ENCODE results near the gene MRPS22.
"Not testable (repeated sequence)": the region's sequence is repeated elsewhere in the genome, so short reads cannot be mapped to it uniquely, and the experiment has no call there.

MRPS22 gene

GRCh38 chr3:139364549-139364948, 20.7 kb downstream of the MRPS22 start:
- in situ Hi-C loops (cut with HindIII; ENCODE audit: low sequenced_read_pairs), result no loop called here
- TF ChIP-seq CTCF (IDR thresholded peaks at IDR 0.05; ENCODE audit: low read depth, low read length, missing control alignments), result no peak
- DNase-seq (ENCODE audit: low read depth), result no peak
- H3K4me3 ChIP-seq (ENCODE audit: low read depth, low read length), result no peak overlapping the region

GRCh38 chr3:139374099-139374498, 30.3 kb downstream of the MRPS22 start:
- no peak for DNase-seq (ENCODE audit: low read depth)
- in situ Hi-C loops (cut with HindIII; ENCODE audit: low sequenced_read_pairs), result no loop called here

GRCh38 chr3:139377378-139377777, 33.6 kb downstream of the MRPS22 start:
- H3K4me3 ChIP-seq (ENCODE audit: low read depth, low read length), result no peak overlapping the region
- in situ Hi-C loops (cut with HindIII; ENCODE audit: low sequenced_read_pairs), result no loop called here
- no peak for DNase-seq (ENCODE audit: low read depth)
- TF ChIP-seq CTCF (IDR thresholded peaks at IDR 0.05; ENCODE audit: low read depth, low read length, missing control alignments), result no peak

More at GRCh38 chr3:139374099-139374498, 30.3 kb downstream of the MRPS22 start:
- no peak overlapping the region for H3K4me3 ChIP-seq (ENCODE audit: low read depth, low read length)
- no peak for TF ChIP-seq CTCF (IDR thresholded peaks at IDR 0.05; ENCODE audit: low read depth, low read length, missing control alignments)

- no peak for DNase-seq (ENCODE audit: low read depth)
- no peak overlapping the region for H3K4me3 ChIP-seq (ENCODE audit: low read depth, low read length)
- in situ Hi-C loops (cut with HindIII; ENCODE audit: low sequenced_read_pairs), result no loop called here
Measured at GRCh38 chr3:139378587-139379241, 34.9 kb downstream of the MRPS22 start.

GRCh38 chr3:139380575-139380974, 36.8 kb downstream of the MRPS22 start:
- no peak for TF ChIP-seq CTCF (IDR thresholded peaks at IDR 0.05; ENCODE audit: low read depth, low read length, missing control alignments)
- H3K4me3 ChIP-seq (ENCODE audit: low read depth, low read length), result no peak overlapping the region
- DNase-seq (ENCODE audit: low read depth), result no peak
- in situ Hi-C loops (cut with HindIII; ENCODE audit: low sequenced_read_pairs), result no loop called here

More at GRCh38 chr3:139378587-139379241, 34.9 kb downstream of the MRPS22 start:
- TF ChIP-seq CTCF (IDR thresholded peaks at IDR 0.05; ENCODE audit: low read depth, low read length, missing control alignments), result no peak

- H3K4me3 ChIP-seq (ENCODE audit: low read depth, low read length); DNase-seq (ENCODE audit: low read depth); in situ Hi-C loops (cut with HindIII; ENCODE audit: low sequenced_read_pairs): not testable (repeated sequence)
Measured at GRCh38 chr3:139382291-139382690, 38.5 kb downstream of the MRPS22 start.

GRCh38 chr3:139388077-139388476, 44.3 kb downstream of the MRPS22 start:
- TF ChIP-seq CTCF (IDR thresholded peaks at IDR 0.05; ENCODE audit: low read depth, low read length, missing control alignments), result no peak
- H3K4me3 ChIP-seq (ENCODE audit: low read depth, low read length), result peak overlapping the region; percentile 98
- no peak for DNase-seq (ENCODE audit: low read depth)
- in situ Hi-C loops (cut with HindIII; ENCODE audit: low sequenced_read_pairs), result no loop called here
